Activated CD8-positive, alpha-beta memory T cell treated with anti-CD3 and anti-CD28 coated beads, Interleukin-2, amount 10 ng/mL, durations not matched to agents 7 days and 5 days (primary cell): ENCODE data around the gene ENTREP1. TPM values are rescaled to one million over a fixed set of nuclear protein-coding genes. Genes with fewer than 3 reads are reported as not detected.

Experiments used
- ATAC-seq: fragments of 150-1000 bp; cut with Tn5 transposase; one replicate; pipeline ENCODE4 v1.10.0; 2021; ENCODE audit warnings: moderate library complexity
- CTCF ChIA-PET: fragments of 350-600 bp; sonication (Branson Sonifier 250); formaldehyde crosslinking; loops from one replicate; lab custom pipeline; 2021; ENCODE audit warnings: antibody characterized with exemption; lab: Charles Lee
- DNase-seq: peaks from one replicate; pipeline ENCODE4 v3.0.0-alpha.2; 2020
- H3K27ac Mint-ChIP-seq: one replicate; pipeline ENCODE4 v1.8.0; 2021; ENCODE audit warnings: mild to moderate bottlenecking, mixed read lengths
- H3K27me3 Mint-ChIP-seq: one replicate; pipeline ENCODE4 v1.8.0; 2021; ENCODE audit warnings: mixed read lengths
- H3K36me3 Mint-ChIP-seq: one replicate; pipeline ENCODE4 v1.8.0; 2021; ENCODE audit warnings: mild to moderate bottlenecking, mixed read lengths
- H3K4me1 Mint-ChIP-seq: one replicate; pipeline ENCODE4 v1.8.0; 2021; ENCODE audit warnings: mixed read lengths
- H3K4me3 Mint-ChIP-seq: one replicate; pipeline ENCODE4 v1.8.0; 2021; ENCODE audit warnings: mild to moderate bottlenecking, moderate library complexity, mixed read lengths
- H3K9me3 Mint-ChIP-seq: one replicate; pipeline ENCODE4 v1.8.0; 2022; ENCODE audit warnings: low read depth, mixed read lengths
- total RNA-seq, 2 experiments: library from RNA; stranded (reverse); gene quantifications; one replicate each; pipeline ENCODE4 v1.2.3, GENCODE V29; 2021

ENTREP1 gene
- total RNA-seq, 2 experiments from 2014 or later, result not detected

GRCh38 chr9:69331444-69331843 is 6.4 kb downstream of the ENTREP1 start:
- DNase-seq (no peak), ATAC-seq (no peak)
- no peaks in the 10 kb centered on the region for H3K36me3 Mint-ChIP-seq
- H3K4me3 Mint-ChIP-seq, result no peak overlapping the region
- no peaks in the 10 kb centered on the region for H3K9me3 Mint-ChIP-seq
- H3K27ac Mint-ChIP-seq, result no peak overlapping the region
- peaks cover 26% of the 10 kb centered on the region for H3K27me3 Mint-ChIP-seq
- H3K4me1 Mint-ChIP-seq, result no peaks in the 10 kb centered on the region
- CTCF ChIA-PET, result no interaction called here

DNA sequence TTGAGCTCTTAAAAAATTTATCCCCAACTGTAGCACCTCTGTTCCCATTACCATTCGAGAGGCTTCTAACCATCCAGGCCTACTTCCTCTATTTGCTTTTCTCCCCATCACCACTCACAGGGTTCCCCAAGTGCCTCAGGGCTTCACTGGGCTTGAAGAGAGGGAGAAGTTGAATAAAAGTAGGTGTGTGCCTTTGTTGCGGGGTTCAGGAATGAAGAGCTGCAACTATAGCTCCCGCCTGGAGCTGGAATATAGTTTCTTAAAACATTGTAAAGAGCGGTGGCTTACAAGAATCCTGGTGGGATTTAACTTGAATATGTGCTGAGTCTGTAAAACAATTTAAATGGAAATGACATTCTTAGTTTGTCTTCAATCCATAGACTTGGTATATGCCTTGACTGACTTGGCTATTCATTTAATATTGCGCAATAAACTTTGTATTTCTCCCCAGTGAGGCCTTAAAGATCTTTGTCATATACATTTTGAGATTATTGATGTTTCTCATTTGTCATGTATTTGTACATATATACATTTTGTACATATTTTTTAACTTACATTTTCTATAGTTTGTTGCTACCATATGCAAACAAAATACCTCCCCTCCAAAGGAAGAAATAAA is 7.2 kb downstream of the ENTREP1 start:
- no peaks in the 10 kb centered on the region for H3K9me3 Mint-ChIP-seq
- DNase-seq, result no peak
- no peaks in the 10 kb centered on the region for H3K36me3 Mint-ChIP-seq
- H3K4me1 Mint-ChIP-seq, result no peaks in the 10 kb centered on the region
- CTCF ChIA-PET, result no interaction called here
- peaks cover 21% of the 10 kb centered on the region for H3K27me3 Mint-ChIP-seq
- H3K4me3 Mint-ChIP-seq, result no peak overlapping the region
- no peak for ATAC-seq
- no peak overlapping the region for H3K27ac Mint-ChIP-seq

- no peaks in the 10 kb centered on the region for H3K9me3 Mint-ChIP-seq
- H3K4me3 Mint-ChIP-seq, result no peak overlapping the region
- CTCF ChIA-PET, result no interaction called here
- H3K27ac Mint-ChIP-seq, result no peak overlapping the region
- H3K27me3 Mint-ChIP-seq, result peaks cover 10% of the 10 kb centered on the region
- DNase-seq, result no peak
- no peak for ATAC-seq
- no peaks in the 10 kb centered on the region for H3K4me1 Mint-ChIP-seq
- H3K36me3 Mint-ChIP-seq, result no peaks in the 10 kb centered on the region
Measured at GRCh38 chr9:69333716-69334115, 8.7 kb downstream of the ENTREP1 start.

DNA sequence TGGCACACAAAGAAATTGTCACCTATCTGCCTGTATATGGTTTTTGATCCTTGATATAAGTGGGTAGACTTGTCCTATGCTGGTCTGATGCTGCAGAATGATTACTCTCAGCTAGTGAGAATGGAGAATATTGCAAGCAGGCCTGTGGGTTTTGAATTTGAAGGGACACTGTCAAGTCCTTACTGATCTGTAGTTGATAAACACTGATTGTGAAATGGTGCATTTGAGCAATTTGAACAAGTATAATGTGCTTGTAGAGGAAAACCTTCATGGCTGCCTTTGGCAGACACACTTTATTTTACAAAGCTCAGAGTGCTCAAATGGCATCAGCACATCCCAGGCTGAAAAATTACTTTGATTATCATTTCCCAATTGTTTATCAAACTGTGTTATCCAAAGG is 9.3 kb downstream of the ENTREP1 start:
- DNase-seq, result no peak
- Mint-ChIP-seq H3K36me3 (no peaks in the 10 kb centered on the region), H3K27ac (no peak overlapping the region), H3K27me3 (peaks cover 8% of the 10 kb centered on the region), H3K4me3 (no peak overlapping the region), H3K4me1 (no peaks in the 10 kb centered on the region), H3K9me3 (no peaks in the 10 kb centered on the region)
- CTCF ChIA-PET, result no interaction called here
- no peak for ATAC-seq

DNA sequence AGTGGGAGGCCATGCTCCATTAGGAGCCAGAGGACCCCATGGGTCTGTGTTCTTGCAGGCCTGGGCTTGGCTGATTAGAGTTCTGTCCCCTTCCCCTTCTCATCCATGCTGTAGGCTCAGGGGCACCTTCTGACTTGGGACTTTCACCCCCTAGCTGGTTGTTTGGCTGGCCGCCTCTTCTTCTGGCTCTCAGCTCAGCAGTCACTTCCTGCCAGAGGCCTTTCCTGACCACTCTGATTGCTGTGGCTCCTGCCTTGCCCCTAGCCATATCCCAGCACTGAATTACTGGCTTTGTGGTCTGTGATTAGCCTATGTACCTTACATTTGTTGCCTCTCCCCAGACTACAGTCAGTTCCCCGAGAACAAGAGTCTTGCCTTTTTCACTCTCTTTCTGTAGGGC is 14.6 kb downstream of the ENTREP1 start:
- H3K9me3 Mint-ChIP-seq, result no peaks in the 10 kb centered on the region

DNA sequence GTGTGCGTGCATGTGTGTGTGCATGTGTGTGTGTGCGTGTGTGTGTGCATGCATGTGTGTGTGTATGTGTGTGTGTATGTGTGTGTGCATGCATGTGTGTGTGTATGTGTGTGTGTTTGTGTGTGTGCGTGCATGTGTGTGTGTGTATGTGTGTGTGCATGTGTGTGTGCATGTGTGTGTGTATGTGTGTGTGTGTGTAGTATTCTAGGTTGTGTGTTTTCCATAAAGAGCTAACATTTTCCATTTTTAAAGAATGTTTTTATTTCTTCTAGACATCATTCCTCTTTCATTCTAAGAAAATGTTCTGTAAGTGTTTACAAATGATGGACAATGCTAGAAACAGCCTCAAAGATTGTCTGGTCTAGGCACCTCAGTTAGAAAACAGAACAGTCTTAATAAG is 15.6 kb downstream of the ENTREP1 start:
- H3K4me3 Mint-ChIP-seq, result no peak overlapping the region
- DNase-seq (no peak), ATAC-seq (no peak)
- H3K9me3 Mint-ChIP-seq, result no peaks in the 10 kb centered on the region
- no peak overlapping the region for H3K27ac Mint-ChIP-seq
- peaks cover 12% of the 10 kb centered on the region for H3K27me3 Mint-ChIP-seq
- no peaks in the 10 kb centered on the region for H3K4me1 Mint-ChIP-seq
- H3K36me3 Mint-ChIP-seq, result no peaks in the 10 kb centered on the region
- CTCF ChIA-PET, result no interaction called here

More for the DNA sequence above, 14.6 kb downstream of the ENTREP1 start:
- Mint-ChIP-seq H3K36me3 (no peaks in the 10 kb centered on the region), H3K27me3 (peaks cover 12% of the 10 kb centered on the region), H3K4me3 (no peak overlapping the region), H3K4me1 (no peaks in the 10 kb centered on the region), H3K27ac (no peak overlapping the region)
- CTCF ChIA-PET, result no interaction called here
- DNase-seq (no peak), ATAC-seq (no peak)

GRCh38 chr9:69342769-69343168 is 17.8 kb downstream of the ENTREP1 start:
- no peaks in the 10 kb centered on the region for H3K9me3 Mint-ChIP-seq
- H3K36me3 Mint-ChIP-seq, result no peaks in the 10 kb centered on the region
- peaks cover 12% of the 10 kb centered on the region for H3K27me3 Mint-ChIP-seq
- no peak overlapping the region for H3K4me3 Mint-ChIP-seq
- CTCF ChIA-PET, result interaction anchor here (1.3 kb wide), 1 partner anchor 78 kb away, joined by 3 read pairs; no protein-coding TSS in a partner anchor
- ATAC-seq (no peak), DNase-seq (no peak)
- no peak overlapping the region for H3K27ac Mint-ChIP-seq
- no peaks in the 10 kb centered on the region for H3K4me1 Mint-ChIP-seq

DNA sequence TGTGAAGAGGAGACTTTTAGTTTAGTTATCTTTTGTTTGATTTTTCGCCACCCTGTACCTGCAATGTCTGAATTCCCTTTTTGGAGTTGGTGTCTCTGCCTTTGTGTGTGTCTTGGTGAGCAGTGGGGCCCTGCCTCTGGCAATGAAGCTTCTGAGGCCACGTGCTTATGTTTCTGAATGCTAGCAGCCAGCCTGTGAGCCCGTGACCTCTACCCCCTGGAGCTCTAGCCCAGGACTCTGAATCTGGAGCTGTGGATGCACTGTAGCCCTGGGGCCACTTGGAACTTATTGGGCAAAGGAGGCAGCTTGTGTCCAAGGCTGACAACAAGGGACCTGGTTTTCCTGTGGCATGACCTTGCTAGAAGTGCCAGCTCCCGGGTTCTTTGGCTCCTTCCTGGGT is 19.4 kb downstream of the ENTREP1 start:
- ATAC-seq (no peak), DNase-seq (no peak)
- Mint-ChIP-seq H3K9me3 (no peaks in the 10 kb centered on the region), H3K4me1 (no peaks in the 10 kb centered on the region), H3K4me3 (no peak overlapping the region), H3K36me3 (no peaks in the 10 kb centered on the region), H3K27me3 (peaks cover 12% of the 10 kb centered on the region), H3K27ac (no peak overlapping the region)
- CTCF ChIA-PET, result interaction anchor here (1.1 kb wide), 1 partner anchor 9 kb away, joined by 3 read pairs; no protein-coding TSS in a partner anchor

- Mint-ChIP-seq H3K4me3 (no peak overlapping the region), H3K27ac (no peak overlapping the region), H3K9me3 (no peaks in the 10 kb centered on the region), H3K27me3 (peaks cover 14% of the 10 kb centered on the region), H3K36me3 (no peaks in the 10 kb centered on the region), H3K4me1 (no peaks in the 10 kb centered on the region)
- no peak for DNase-seq
- CTCF ChIA-PET, result interaction anchor here (0.9 kb wide), 1 partner anchor 75 kb away, joined by 3 read pairs; no protein-coding TSS in a partner anchor
- no peak for ATAC-seq
Measured at GRCh38 chr9:69346596-69347390, 21.8 kb downstream of the ENTREP1 start.

- H3K27ac Mint-ChIP-seq, result no peak overlapping the region
- no peak for DNase-seq
- peaks cover 13% of the 10 kb centered on the region for H3K27me3 Mint-ChIP-seq
- no peaks in the 10 kb centered on the region for H3K4me1 Mint-ChIP-seq
- H3K36me3 Mint-ChIP-seq, result no peaks in the 10 kb centered on the region
- no peak overlapping the region for H3K4me3 Mint-ChIP-seq
- H3K9me3 Mint-ChIP-seq, result no peaks in the 10 kb centered on the region
- no peak for ATAC-seq
- CTCF ChIA-PET, result interaction anchor here (0.9 kb wide), 1 partner anchor 74 kb away, joined by 3 read pairs; no protein-coding TSS in a partner anchor
Measured at GRCh38 chr9:69347607-69348006, 22.6 kb downstream of the ENTREP1 start.

DNA sequence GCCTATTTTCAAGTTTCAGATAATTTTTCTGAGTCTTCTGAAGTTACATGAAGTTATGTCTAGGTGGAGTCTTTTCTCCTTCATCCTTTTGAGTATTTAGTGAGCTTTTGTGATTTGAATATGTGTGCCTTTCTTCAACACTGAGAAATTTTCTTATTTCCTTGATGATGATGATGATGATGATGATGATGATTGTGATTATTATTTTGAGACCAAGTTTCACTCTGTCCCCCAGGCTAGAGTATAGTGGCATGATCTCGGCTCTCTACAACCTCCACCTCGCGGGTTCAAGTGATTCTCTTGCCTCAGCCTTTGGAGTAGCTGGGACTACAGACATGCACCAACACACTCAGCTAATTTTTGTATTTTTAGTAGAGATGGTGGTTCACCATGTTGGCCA is 26.2 kb downstream of the ENTREP1 start:
- Mint-ChIP-seq H3K4me1 (no peaks in the 10 kb centered on the region), H3K27ac (no peak overlapping the region)
- ATAC-seq, result no peak

GRCh38 chr9:69355232-69355631 is 30.2 kb downstream of the ENTREP1 start:
- no peak overlapping the region for H3K4me3 Mint-ChIP-seq
- DNase-seq (no peak), ATAC-seq (no peak)
- CTCF ChIA-PET, result no interaction called here
- H3K9me3 Mint-ChIP-seq, result no peaks in the 10 kb centered on the region
- H3K4me1 Mint-ChIP-seq, result no peaks in the 10 kb centered on the region
- no peaks in the 10 kb centered on the region for H3K36me3 Mint-ChIP-seq
- no peak overlapping the region for H3K27ac Mint-ChIP-seq
- peaks cover 9% of the 10 kb centered on the region for H3K27me3 Mint-ChIP-seq

More for the DNA sequence above, 26.2 kb downstream of the ENTREP1 start:
- H3K4me3 Mint-ChIP-seq, result no peak overlapping the region
- peaks cover 10% of the 10 kb centered on the region for H3K27me3 Mint-ChIP-seq
- CTCF ChIA-PET, result no interaction called here
- H3K9me3 Mint-ChIP-seq, result no peaks in the 10 kb centered on the region
- H3K36me3 Mint-ChIP-seq, result no peaks in the 10 kb centered on the region
- no peak for DNase-seq

DNA sequence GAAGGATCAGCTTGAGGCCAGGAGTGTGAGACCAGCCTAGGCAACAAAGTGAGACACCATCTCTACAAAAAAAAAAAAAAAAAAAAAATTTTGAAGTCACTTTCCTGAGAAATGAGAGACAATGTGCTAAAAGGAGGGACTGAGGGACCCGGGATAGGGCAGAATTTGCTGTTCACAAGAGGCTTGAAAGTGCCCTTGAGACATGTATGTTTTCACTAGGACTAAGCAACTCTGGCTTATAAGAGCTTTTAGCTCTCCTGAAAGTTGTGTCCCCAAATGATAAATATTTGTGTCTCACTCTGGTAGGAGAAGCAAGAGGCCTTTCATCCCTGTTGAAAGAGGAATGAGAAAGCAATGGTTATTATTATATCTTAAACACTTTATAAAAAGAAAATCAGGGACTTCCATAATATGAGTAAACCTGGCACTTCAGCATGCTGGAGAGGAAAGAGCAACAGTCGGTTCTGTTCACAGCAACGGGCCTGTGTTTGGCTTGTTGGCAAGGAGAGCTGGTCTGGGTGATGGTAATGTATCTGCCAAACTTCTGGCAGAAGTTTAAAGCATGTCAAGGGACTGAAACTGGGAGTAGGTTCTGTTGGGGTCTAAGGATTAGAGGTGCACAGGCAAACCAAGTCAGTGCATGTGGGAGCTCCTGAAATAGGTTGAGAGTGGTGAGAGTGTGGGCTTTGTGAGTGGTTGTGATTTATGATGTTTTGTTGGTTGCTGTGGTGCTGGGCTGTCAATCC is 32.2 kb downstream of the ENTREP1 start:
- Mint-ChIP-seq H3K27me3 (peaks cover 7% of the 10 kb centered on the region), H3K36me3 (no peaks in the 10 kb centered on the region), H3K4me1 (no peaks in the 10 kb centered on the region), H3K27ac (no peak overlapping the region), H3K9me3 (no peaks in the 10 kb centered on the region), H3K4me3 (no peak overlapping the region)
- CTCF ChIA-PET, result no interaction called here
- no peak for ATAC-seq
- DNase-seq, result no peak
